GM19099 (cell line): ENCODE results near the gene MTMR1.

Source experiments
- POLR2A ChIP-seq: IDR thresholded peaks from 3 replicates; pipeline ENCODE4 v1.6.1; 2011; ENCODE audit warnings: low read depth; ENCODE audit not compliant: insufficient read length; ENCODE audit errors: extremely low read depth

MTMR1 gene

GRCh38 chrX:150765237-150765636, 72.0 kb downstream of the MTMR1 start:
- TF ChIP-seq POLR2A: no peak

- TF ChIP-seq POLR2A: no peak
Observed at GRCh38 chrX:150765782-150766350, 72.7 kb downstream of the MTMR1 start.

DNA sequence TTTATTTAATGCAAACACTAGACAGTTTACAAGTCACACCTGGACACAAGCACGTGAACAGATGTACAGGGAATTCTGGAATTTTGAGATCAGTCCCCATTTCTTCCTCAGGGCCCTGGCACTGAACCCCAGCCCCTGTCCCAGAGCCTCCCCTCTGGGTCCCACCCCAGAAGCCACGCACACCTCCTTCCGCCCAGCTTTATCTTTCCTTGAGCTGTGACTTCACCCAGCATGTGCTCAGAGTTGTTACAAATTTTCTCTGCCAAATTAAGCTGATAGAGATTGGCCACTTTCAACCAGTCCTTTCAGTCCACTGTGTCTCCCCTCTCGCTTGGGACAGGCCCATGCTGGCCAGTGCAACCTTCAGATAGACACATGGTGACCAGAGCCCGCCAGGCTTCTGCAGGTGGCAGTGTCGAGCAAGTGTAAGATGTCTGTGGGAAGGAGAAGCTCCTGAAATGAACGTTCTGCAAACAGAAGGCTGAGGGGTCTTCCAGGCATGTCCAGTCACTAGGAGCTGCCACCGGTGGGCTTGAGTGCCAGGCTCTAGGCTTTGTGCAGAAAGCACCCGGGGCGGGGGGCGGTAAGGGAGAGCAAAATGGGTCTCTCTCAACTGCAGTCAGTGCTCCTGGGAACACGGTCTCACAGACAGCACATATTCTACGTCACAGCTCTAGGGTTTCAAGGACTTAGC, 73.3 kb downstream of the MTMR1 start:
- TF ChIP-seq POLR2A: no peak

- no peak for TF ChIP-seq POLR2A
Observed at GRCh38 chrX:150767045-150767395, 73.8 kb downstream of the MTMR1 start.

- no peak for TF ChIP-seq POLR2A
Observed at GRCh38 chrX:150767475-150768131, 74.4 kb downstream of the MTMR1 start.

DNA sequence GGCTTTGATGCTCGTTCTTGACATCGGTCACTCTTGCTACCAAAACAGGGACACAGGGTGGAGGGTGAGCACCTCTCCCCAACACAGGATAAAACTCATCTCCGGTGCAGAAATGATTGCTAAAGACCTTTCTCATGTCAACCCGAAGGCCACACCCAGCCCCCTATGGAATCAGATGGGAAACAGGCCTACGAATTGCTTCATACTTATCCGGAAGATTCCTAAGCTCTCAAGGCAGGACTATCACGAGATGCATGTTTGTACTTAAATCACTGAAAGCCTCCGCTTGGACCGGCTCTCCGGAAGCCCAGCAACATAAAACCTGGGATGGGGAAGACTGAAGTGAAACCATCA, 74.9 kb downstream of the MTMR1 start:
- TF ChIP-seq POLR2A: no peak

DNA sequence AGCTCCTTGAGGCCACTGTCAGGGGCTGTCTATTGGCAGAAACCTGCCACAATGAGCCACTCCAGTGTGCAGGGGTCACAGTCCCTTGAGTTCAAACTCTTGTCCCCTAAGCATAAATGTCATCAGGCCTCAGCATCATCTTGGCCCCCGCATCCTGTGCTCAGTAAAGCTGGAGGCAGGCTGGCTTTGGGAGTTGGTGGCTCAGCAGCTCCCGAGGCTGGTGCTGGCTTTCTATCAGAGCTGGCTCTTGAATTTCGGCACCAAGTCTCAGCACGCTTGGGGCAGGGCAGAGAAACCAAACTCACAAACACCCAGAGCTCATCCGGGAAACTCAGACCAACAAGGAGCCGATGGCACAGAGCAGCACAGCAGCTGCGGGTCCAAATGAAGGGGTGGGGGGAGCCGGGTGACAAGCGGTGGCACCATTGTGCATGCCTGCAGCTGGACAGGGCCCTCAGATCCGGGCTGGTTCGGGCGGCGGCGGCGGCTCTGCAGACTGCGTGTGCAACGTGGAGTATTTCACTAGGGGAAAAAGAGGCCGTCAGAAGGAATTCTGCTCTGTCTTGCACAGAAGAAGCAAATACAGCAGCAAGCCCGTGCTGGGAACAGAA, 75.5 kb downstream of the MTMR1 start:
- TF ChIP-seq POLR2A: no peak

DNA sequence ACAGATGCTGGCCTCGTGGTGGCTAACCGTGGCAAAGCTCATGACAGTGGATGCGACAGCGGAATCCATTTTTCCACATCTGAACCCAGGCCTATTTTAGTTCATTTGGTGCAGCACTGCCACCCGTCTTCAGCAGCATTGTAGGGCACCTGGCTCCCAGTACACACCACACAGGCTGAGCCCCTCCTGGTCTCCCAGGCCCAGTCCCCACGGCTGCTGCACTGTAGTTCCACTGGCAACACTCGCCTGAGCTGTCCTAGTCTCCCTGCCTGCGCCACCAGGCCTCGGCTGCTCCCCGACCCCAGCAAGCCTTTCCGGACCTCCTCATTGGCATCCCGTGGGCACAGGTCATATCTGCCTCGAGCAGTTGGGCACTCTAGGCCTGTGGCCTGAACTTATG, 76.2 kb downstream of the MTMR1 start:
- no peak for TF ChIP-seq POLR2A

- no peak for TF ChIP-seq POLR2A
Observed at GRCh38 chrX:150770623-150771022, 77.4 kb downstream of the MTMR1 start.

DNA sequence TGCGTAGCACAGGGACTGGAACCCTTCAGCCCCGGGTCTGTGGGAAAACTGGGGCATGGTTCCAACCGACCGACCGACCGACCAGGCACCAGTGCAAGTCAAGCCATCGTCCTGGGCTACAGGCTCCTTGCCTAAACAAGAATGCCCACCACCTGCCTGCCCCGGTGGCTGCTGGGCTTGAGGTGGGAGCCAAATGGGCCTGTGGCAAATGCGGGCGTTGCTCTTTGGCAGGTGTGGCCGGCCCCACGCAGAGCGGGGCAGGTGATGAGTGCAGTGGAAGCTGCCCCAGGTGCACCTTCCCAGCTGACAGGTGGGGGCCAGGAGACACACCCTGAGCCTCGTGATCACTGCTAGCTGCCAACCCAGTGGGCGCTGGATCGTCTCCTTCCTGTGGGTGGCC, 77.9 kb downstream of the MTMR1 start:
- TF ChIP-seq POLR2A: no peak

DNA sequence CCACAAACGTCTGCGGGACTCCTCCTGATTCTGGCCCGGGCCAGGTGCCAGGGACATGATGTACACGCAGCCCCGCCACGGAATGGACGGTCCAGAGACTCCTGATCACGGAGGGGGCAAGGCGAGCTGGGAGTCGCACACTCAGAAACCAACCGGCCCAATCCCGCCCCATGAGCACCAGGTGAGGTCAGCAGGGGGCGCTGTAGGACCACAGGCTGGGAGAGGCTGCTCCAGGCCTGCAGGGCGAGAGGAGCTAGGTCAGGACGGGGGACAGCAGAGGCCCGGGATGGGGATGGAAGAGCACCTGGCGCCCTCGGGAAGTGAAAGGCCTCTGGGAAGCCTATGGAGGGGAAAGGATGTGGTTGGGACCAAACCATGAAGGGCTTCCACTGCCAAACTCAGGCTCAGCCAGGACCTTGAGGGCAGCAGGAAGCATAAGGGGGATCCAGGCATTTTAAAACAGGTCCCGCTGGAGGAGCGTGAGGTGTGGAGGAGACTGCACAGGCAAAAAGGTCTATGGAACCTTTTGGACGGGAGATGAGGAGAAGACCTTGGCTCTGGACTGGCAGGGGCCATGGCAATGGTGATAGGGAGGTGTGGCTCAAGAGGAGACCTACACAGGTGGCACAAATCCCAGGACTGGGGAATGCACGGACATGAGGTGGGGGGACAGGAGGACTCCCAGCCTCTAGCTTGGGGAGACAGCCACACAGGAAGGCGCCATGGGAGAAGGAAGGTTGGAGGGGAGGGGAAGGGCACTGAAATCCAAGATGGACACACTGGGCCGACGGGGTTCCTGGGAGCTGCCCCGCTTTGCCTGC, 79.2 kb downstream of the MTMR1 start:
- TF ChIP-seq POLR2A: no peak

DNA sequence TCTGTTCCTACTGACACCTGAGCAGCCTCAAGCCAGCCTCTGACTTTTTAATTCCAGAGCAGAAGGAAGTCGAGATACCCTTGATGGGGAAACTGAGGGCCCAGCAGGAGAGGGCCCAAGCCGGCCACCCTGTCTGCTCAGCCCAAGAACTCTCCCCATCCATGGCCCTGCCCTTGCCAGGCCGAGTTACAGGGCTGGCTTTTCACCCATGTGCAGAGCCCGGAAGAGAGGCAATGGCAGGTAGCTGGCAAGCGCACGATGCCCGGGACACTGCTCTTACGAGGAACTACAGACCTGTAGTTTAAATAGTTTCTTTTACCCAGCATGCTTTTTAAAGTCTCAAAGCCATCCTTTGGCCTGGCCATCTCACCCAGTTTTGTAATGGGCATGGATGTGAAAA, 79.9 kb downstream of the MTMR1 start:
- TF ChIP-seq POLR2A: no peak

GRCh38 chrX:150773634-150774033, 80.4 kb downstream of the MTMR1 start:
- TF ChIP-seq POLR2A: no peak

- TF ChIP-seq POLR2A: no peak
Observed at GRCh38 chrX:150774798-150775568, 81.8 kb downstream of the MTMR1 start.

- TF ChIP-seq POLR2A: no peak
Observed at GRCh38 chrX:150775569-150776350, 82.6 kb downstream of the MTMR1 start.
